ENCODE data around the gene ZNF682.

DNA sequence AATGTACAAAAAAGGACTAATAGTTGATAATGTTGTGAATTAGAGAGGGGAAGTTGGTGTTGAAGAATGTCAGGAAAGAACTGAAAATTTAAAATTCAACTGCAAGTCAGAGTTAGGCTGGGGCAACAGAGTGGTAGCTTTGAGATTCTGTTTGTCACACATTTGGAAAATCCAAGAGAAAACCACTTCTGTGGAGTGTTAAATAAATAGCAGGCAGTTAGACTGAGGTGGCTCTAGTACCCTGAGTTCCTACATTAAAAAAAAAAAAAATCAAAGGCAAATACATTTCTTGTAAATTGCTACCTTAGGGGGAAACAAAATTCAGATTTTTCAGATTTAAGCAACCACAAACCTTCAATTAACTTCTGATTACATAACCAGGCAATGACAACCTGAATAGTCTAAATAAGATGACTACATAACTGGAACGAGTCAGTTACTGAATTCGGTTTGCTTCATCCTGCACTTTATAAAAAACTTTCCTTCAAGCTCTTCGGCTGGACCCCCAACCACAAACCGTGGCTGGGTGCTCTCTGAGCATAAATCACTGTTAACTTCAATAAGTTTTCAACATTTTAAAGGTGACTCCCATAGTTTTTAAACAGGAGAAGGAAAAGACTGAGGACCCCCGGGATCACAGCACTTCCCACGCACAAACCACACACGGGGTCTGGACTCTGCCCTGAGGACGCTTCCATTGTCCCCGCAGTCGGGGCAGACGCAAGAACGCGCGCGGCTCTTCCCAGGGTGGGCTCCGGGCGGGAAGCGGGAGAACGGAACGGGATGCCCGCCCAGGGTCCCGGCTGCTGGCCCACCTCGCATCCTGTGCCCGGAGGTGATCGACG is 725 bp downstream of the ZNF682 start:
- TF ChIP-seq, protein P1, sequence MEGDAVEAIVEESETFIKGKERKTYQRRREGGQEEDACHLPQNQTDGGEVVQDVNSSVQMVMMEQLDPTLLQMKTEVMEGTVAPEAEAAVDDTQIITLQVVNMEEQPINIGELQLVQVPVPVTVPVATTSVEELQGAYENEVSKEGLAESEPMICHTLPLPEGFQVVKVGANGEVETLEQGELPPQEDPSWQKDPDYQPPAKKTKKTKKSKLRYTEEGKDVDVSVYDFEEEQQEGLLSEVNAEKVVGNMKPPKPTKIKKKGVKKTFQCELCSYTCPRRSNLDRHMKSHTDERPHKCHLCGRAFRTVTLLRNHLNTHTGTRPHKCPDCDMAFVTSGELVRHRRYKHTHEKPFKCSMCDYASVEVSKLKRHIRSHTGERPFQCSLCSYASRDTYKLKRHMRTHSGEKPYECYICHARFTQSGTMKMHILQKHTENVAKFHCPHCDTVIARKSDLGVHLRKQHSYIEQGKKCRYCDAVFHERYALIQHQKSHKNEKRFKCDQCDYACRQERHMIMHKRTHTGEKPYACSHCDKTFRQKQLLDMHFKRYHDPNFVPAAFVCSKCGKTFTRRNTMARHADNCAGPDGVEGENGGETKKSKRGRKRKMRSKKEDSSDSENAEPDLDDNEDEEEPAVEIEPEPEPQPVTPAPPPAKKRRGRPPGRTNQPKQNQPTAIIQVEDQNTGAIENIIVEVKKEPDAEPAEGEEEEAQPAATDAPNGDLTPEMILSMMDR (IDR thresholded peaks at IDR 0.05): no peak
- no peak for TF ChIP-seq POLR2AphosphoS5 (IDR thresholded peaks at IDR 0.05)

Measured in breast epithelium (tissue), 3 donors.